CD4-positive, alpha-beta T cell treated with Interleukin-1 beta for 1 hour (primary cell): ENCODE results near the gene AADAC.
"Not testable (repeated sequence)": the region's sequence is repeated elsewhere in the genome, so short reads cannot be mapped to it uniquely, and the experiment has no call there.

Source experiments
- DNase-seq, 2 donors: peaks; one replicate each; pipeline ENCODE4 v3.0.0-alpha.2; 2020 to 2022

AADAC gene

DNA sequence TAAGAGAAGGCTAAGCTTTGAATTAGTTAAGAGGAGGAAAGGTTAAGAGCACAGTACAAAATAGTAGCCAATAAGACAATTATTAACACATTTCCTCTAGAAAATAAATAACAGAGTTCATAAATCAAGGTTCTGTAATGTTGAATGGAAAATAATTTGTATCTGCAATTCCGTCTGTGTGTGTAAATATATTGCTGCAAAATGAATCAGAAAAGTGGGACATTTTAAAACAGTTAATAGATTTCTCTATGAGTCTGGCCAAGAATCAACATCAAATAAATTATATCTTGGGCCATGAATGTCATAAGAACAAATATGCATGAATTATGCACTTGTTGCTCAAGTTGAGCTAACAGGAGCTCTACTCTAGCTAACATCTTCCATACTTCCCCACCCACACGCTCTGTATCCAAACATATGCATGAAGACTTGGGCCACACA lies 45.3 kb downstream of the AADAC start:
- no peak for DNase-seq

DNA sequence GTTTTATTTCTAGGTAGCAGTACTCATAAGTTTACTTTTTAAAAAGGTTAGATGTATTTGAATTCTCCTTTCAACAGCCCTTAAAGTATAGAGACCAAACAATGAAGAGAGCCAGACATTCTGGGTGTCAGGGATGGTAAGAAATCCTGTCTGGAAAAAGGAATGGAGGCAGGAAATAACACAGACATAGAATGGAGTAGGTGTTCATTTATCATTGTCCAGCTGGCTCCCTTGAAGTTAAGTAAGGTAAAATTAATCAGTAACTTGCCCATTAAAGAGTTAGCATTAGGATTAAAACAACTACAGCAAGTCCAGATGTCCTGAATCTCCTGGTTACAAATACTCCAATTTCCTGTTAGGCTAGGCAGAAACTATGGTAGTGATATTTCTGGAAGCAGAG lies 46.0 kb downstream of the AADAC start:
- DNase-seq = no peak

DNA sequence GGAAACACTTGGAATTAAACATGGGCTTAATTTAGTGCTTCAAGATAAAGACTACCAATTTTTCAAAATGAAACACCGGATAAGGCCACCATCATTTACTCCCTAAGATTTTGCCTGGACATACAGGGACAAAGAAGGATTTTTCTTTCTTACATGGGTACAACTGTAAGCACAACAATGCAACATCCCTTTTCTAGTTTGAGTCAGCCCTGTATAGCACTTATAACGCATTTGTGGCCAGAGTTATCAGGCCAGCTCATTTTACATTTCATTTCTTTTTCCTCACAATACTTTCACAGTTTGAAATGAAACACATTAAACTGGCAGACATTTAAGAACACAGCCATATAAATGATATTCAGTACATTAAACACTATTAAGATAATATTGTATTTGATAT lies 49.7 kb downstream of the AADAC start:
- DNase-seq = no peak

DNA sequence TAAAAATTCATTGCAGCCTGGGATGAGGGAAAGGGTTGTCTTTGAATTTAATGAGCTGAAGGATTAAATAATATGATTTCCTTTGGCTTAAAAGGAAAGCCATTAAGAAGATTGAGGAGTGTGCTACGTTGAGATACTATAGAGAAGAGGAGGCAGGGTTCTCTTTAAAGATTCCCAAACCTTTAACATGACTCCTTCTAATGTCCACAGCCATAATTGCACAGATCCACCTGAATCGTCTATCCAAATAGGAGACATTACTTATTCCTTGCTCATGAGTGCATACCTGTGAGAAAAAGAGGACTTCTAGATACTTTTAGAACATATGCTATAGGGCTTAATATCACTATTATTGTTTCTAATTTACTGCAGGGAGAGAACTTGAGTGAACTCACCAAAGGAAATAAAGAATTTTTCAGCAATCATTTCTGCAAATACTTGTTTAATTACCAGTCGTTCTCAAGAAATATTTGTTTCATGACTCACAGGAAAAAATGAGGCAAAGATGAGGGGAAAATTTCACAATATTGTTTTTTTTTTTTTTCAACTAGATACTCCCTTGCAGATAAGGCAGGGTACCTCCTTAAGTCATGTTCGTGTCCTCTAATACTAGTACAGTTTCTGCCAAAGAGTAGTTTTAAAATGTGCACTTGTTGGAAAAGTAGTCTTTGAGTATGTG lies 50.6 kb downstream of the AADAC start:
- no peak for DNase-seq

DNA sequence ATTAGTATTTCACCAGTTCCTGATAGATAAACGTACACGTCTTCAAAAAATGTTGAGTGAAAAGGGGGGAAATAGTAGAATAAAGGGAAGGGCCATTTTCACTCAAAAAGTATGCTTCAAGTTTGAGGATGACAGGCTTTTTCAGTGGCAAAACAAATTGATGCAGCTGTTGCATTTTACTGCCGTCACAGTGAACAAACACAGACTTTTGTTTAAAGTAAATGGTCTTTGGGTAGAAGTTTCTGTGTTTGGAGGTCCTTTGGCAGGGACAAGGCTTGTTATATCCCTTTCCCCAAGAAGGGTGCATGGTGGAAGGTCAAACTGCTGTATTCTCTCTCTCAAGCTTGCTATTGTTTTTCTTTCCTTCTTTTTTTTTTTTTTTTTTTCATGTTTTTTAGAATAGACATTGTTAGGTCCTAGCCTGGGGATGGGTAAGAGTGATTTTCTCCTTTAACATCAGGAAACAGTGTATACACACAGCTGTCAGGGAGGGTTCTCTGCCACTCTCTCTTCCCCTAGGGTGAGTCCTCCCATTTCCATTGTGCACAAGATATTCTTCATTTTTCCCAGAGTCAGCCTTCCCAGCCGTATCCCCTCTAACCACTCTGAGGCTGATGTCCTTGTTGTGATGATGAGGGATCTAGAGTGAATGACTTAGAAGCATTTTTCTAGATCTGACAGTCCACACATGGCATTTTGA lies 52.9 kb downstream of the AADAC start:
- DNase-seq = no peak

DNA sequence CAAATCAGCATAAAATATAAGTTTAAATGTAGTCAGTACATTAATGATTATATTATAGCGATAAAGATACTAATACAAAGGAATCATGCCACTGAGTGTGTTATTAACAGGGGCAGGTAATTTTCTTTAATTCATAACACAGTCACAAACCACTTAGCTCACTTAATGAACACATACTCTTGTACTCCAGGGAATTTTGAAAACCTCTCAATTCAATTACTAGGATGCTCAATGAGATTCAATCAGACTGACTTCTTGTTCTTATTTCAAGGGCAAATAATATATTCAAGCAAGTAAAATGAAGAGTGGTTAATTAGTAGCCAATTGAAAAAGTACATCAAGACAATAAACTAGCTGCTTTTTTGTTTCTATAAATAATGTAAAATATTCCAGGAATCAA lies 53.8 kb downstream of the AADAC start:
- no peak for DNase-seq

DNA sequence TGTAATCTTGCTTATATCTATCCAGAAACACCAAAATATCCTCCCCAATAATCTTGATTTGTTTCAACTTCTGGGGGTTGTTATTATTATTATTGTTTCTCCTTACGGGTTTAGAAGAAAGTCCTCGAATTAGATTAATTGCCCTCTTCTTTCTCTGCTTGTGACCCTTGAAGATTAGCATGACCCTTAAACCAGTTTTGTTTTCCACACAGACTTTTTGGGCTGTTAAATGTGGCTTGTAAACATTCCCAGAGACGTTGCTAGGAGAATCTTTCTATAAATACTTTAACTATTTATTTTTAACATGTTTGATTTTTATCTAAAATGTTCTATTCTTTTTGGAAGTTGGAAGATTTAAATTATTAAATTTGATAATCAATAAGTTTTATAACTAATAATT lies 55.3 kb downstream of the AADAC start:
- no peak for DNase-seq

DNA sequence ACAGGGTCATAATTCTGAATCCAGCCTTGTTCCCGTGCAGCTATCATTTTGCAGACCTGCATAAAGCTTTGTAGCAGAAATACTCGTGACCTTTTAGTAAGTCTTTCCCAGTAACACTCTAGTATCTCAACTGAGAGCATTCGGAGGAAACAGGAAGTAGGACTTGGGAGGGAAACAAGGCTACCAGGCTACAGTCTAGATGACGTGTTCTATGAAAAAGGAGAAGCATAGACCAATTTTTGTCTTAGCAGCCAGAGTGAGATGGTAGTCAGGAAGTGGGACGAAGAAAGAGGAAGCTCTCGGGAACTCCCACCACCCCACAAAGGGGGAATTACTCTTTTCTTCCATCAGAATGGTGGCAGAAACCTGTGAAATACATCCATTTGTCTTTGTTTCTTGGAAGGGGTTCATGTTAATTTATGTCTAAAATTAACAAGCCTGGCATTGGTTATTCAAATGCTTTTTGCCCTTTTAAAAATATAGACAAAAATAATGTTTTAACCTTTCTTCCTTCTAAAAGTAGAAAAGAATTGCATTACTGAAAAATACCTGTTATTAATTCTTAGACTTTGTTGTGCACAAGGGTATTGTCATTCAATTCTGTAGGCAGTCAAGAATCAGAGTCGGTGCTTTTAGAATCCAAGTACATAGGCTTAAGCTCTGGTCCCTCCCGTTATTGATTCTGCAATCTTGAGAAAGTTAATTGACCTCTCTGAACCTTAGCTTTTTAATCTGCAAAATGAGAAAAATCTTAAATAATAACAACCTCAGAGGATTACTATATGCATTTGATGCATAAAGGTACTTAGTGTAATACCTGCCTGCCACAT lies 57.9 kb downstream of the AADAC start:
- DNase-seq = peak; percentile 19 to 52

DNA sequence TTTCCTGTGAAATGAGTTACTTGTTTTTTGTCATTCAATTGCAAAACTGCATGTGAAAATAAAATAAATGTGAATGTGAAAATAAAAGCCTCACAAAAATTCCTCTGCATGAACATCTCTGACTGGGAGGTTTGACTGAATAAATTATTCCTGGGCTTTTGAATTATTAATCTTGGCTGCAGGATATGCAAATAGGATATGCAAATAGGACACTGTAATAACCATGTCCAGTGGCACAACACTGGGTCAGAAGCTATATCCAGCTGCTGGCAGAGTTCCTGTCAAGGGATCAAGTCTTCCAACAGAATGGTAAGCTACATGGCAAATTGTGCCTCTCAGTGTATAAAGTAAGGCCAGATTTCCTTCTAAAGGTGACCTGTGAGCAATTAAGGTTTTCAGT lies 59.5 kb downstream of the AADAC start, which contains the start of gene SUCNR1:
Gene SUCNR1 (plus strand): TSS at position 246 of the 400 bp plus-strand sequence. CDS start 6,250 bp downstream, outside the sequence.
- no peak for DNase-seq

DNA sequence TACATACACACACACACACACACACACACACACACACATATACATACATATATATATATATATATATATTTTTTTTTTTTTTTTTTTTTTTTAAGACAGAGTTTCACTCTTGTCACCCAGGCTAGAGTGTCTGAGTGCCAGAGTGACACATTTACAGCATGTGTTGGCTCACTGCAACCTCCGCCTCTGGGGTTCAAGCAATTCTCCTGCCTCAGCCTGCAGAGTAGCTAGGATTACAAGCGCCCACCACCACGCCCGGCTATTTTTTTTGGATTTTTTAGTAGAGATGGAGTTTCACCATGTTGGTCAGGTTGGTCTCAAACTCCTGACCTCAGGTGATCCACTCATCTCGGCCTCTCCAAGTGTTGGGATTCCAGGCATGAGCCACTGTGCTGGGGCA lies 60.2 kb downstream of the AADAC start:
- DNase-seq = not testable (repeated sequence)

DNA sequence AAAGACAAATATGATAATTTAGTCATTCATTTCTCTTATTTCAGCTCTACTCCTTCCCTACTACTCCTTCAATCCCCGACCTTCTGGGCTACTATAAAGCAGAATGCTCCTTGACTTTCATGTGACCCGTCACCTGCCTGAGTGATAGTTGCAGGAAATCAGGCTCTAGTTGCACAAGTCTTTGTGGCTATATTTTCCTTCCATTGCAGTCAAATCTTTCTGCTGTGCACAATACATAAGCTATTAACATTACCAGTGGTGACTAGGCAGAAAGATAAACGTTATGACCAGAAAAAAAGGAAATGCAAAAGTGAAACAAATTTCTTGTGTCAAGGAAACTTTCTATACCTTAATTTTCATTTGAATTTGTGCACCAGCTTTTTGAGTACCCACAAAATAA lies 61.8 kb downstream of the AADAC start:
- DNase-seq = no peak

DNA sequence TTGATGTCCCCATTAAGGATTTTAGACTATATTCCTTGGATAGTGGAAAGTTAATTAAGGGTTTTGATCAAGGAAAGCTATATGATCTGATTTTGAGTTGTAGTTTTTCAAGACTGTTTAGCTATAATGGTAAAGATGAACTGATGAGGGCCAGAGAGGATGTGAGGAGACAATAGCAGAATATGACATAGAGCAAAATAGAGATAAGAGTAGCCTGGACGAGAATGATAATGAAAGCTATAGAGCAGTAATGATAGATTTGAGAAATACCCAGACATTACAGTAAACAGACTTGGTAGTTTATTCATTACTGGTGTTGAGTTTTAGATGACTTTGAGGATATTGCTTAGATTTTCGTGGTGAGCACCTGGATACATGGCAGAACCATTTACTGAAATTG lies 63.4 kb downstream of the AADAC start:
- no peak for DNase-seq
